Measurements from ENCODE around the gene COA3. TPM values are rescaled to one million over a fixed set of nuclear protein-coding genes. Genes with fewer than 3 reads are reported as not detected.
"Not testable (repeated sequence)": the region's sequence is repeated elsewhere in the genome, so short reads cannot be mapped to it uniquely, and the experiment has no call there.

The COA3 gene
- polyA plus RNA-seq, 3 donors = 155 to 187 (median 161) TPM

- no peak for DNase-seq
Observed at GRCh38 chr17:42783791-42784138, 14.7 kb downstream of the COA3 start.

GRCh38 chr17:42783062-42783790, 15.3 kb downstream of the COA3 start:
- DNase-seq = no peak

- DNase-seq = no peak
Observed at GRCh38 chr17:42782166-42783061, 16.1 kb downstream of the COA3 start.

- no peak for DNase-seq
Observed at GRCh38 chr17:42781639-42782165, 16.8 kb downstream of the COA3 start.

GRCh38 chr17:42780851-42781638, 17.5 kb downstream of the COA3 start:
- DNase-seq = no peak

GRCh38 chr17:42779936-42780850, 18.3 kb downstream of the COA3 start, which contains the start of gene WNK4:
Gene WNK4, plus strand, starts transcription at chr17:42780610. Its CDS starts 89 bp downstream, at chr17:42780699.
- no peak for DNase-seq

- no peak for DNase-seq
Observed at GRCh38 chr17:42779304-42779935, 19.1 kb downstream of the COA3 start.

GRCh38 chr17:42778570-42778969, 19.9 kb downstream of the COA3 start:
- no peak for DNase-seq

- no peak for DNase-seq
Observed at GRCh38 chr17:42775534-42776098, 22.9 kb downstream of the COA3 start.

GRCh38 chr17:42774066-42774745, 24.3 kb downstream of the COA3 start:
- no peak for DNase-seq

GRCh38 chr17:42773290-42774035, 25.0 kb downstream of the COA3 start, which contains the start of gene VPS25:
Gene VPS25, plus strand, starts transcription at chr17:42773449. Its CDS starts 27 bp downstream, at chr17:42773476.
- DNase-seq = peak; percentile 83

- no peak for DNase-seq
Observed at GRCh38 chr17:42772945-42773289, 25.6 kb downstream of the COA3 start.

- DNase-seq = not testable (repeated sequence)
Observed at GRCh38 chr17:42769964-42770363, 28.5 kb downstream of the COA3 start.

GRCh38 chr17:42768006-42768405, 30.5 kb downstream of the COA3 start:
- not testable (repeated sequence) for DNase-seq

GRCh38 chr17:42767512-42767911, 31.0 kb downstream of the COA3 start:
- no peak for DNase-seq

GRCh38 chr17:42766124-42766523, 32.4 kb downstream of the COA3 start:
- no peak for DNase-seq

GRCh38 chr17:42761638-42762037, 36.9 kb downstream of the COA3 start:
- no peak for DNase-seq

All from renal pelvis (tissue), 4 donors.